Inflammatory macrophage (primary cell): Measurements from ENCODE around the gene CDH24.

Experiments
- DNase-seq, 2 donors: peaks; one replicate each; pipeline ENCODE4 v3.0.0-alpha.2; 2020 to 2022

CDH24 gene

GRCh38 chr14:23063601-23064000 is 6.3 kb upstream of the CDH24 start:
- no peak for DNase-seq

DNA sequence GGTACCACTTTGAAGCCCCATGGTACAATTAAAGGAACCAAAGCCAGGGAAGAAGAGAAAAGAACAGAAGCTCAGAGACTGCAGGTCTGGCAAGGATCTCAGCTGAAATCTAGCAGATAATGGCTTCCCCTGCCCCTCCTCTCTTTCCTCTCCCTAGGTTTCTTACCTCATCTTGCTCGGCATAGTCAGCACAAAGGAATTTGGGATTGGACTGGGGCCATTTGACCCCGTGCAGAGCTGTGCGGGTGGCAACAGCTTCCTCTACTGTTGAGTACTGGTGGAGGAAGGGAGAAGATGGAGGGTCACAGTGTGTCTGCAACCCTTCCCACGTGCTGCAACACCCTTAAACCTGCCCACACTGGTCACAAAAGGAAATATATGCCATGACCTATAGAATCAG is 4.7 kb upstream of the CDH24 start:
- peak; percentile 73 to 85 for DNase-seq

DNA sequence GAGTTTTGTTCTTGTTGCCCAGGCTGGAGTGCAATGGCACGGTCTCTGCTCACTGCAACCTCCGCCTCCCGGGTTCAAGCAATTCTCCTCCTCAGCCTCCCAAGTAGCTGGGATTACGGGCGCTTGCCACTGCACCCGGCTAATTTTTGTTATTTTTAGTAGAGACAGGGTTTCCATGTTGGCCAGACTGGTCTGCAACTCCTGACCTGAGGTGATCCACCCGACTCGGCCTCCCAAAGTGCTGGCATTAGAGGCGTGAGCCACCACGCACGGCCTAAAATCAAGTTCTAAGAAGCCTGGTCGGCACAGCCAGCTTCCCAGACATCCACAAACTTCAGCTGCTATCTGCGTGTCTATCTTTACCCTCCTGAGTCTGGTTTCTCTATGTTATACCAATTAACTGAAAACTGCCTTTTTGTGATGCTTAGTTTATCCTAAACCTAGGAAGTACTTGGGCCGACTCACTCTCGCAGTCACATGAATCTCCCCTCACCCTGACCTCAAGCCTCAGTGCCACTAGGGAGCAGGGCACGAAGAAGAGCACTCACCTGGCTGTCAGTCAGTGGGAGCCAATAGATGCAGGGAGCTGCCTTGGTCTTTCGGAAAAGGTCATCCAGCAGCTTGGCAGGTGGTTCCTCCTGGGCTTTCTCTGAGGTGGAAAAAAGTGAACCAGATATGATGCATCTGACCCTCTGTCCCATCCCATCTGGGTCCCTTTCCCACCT is 3.4 kb upstream of the CDH24 start:
- no peak for DNase-seq

GRCh38 chr14:23058654-23059504 is 1.6 kb upstream of the CDH24 start:
- no peak for DNase-seq

- peak; percentile 66 to 68 for DNase-seq
Observed at GRCh38 chr14:23057757-23058653, 685 bp upstream of the CDH24 start.

DNA sequence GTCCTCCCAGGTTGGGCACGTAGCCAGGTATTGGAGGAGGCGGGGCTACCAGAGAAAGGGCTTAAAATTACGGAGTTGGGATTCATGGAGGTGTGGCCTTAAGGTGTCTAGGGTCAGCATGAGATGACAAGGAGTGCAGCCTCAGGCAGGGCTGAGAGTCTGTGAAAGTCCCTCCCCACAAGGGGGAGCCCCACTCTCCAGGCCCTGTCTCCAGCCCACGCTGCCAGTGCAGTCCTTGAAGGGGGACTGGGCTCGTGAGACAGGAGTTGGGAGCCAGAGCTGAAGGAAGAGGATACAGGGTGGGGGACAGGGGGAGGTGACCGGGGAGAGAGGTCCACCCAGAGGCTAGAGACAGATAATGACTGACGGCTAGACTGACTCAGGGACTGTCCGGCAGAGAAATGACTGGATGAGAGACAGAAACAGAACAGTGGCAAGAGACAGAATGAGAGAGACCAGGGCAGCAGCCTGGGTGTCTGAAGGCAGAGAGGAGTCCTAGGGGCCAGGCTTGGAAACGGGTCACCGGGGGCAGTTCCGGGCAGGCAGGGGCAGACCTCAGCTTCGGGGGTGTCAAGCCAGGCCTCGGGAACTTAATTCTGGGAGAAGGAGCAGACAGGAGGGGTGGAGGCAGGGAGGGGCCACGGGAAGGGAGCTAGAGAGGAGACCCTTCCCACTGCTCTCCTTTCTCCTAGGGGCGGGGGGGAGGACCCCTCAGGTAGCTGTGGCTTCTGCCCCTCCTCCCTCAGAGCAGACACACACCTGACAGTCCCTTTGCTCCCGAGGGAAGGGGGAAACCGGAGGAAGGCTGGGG is 970 bp downstream of the CDH24 start:
- DNase-seq = peak; percentile 65 to 78

DNA sequence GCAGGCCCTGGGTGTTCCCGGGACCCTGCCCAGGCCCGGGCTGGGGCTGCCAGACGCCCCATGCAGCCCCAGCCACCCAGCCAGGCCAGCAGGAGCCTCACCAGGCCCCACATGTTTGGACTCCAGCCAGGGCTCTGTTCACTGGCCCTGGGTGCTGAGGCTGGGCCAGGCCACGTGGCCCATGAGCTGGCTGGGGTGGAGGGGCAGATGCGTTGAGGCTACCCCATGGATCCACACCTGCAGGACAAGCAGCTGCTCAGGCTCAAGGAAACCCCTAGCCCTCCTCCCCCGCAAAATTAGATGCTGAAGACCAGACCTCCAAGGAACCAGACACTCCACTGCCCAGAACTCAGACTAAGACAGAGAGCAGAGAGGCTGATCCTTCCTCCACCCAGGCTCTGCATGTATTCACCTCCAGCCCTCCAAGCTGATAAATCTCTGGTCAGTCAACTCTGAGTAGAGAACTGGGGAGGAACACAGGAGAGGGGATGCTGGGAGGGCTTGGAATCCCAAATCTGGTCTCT is 1.6 kb downstream of the CDH24 start:
- no peak for DNase-seq

- no peak for DNase-seq
Observed at GRCh38 chr14:23055147-23055550, 2.2 kb downstream of the CDH24 start.

- DNase-seq = peak in 1 of 2 donors; percentile 21
Observed at GRCh38 chr14:23054000-23054811, 3.1 kb downstream of the CDH24 start.

DNA sequence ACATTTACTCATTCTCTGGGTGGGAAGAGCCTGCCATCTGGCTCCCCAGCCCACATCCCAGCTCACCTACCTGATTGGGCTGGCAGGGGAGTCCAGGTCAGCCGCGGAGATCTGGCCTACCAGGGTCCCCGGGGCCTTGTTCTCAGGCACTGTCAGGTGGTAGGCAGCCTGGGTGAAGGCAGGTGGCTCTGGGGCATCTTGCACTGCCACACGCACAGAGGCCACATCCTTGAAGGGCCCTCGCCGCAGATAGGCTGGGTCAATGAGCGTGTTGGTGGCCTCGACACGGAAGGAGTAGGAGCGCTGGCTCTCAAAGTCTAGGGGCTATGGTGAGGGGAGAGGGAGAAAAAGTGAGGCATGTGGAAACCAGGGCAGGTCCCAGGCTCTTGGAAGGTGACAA is 3.9 kb downstream of the CDH24 start:
- no peak for DNase-seq

- no peak for DNase-seq
Observed at GRCh38 chr14:23052671-23053070, 4.6 kb downstream of the CDH24 start.

DNA sequence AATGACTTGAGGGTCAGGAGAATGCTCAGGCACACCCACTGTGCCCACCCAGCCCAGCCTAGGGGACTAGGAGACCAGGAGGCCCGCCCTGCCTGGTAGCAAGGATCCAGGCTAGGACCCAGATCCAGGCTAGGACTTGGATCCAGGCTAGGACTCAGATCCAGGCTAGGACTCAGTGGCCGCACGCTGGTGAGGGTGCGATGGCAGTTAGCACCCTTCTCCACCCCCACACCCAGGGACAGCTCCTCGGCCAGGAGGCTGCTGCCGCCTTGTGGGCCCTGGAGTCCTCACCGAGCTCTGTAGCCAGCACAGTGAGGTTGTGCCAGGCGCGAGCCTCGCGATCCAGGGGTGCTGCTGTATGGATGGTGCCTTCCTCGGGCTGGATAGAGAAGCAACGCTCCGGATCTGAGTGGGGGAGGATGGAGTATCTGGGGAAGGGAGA is 5.1 kb downstream of the CDH24 start:
- DNase-seq = no peak

GRCh38 chr14:23051141-23052057 is 5.9 kb downstream of the CDH24 start:
- DNase-seq = peak in 1 of 2 donors; percentile 59

DNA sequence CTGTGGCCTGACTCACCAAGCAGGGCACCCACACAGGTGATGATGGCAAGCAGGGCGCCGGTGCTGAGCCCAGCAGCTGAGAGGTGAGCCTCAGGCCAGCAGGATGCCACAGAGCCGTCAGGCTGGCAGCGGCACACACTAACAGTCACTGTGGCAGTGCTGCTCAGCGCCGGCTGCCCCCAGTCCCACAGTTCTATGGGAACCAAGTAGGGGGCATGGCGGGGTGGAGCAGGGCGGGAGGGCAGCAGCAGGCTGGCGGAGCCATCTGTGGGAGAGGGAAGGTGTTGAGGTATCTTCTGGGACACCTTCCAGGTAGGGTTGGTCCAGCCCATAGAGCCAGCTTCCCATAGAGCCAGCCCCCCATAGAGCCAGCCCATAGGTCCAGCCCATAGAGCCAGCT is 8.3 kb downstream of the CDH24 start:
- no peak for DNase-seq

- DNase-seq = no peak
Observed at GRCh38 chr14:23047751-23048693, 9.3 kb downstream of the CDH24 start.

DNA sequence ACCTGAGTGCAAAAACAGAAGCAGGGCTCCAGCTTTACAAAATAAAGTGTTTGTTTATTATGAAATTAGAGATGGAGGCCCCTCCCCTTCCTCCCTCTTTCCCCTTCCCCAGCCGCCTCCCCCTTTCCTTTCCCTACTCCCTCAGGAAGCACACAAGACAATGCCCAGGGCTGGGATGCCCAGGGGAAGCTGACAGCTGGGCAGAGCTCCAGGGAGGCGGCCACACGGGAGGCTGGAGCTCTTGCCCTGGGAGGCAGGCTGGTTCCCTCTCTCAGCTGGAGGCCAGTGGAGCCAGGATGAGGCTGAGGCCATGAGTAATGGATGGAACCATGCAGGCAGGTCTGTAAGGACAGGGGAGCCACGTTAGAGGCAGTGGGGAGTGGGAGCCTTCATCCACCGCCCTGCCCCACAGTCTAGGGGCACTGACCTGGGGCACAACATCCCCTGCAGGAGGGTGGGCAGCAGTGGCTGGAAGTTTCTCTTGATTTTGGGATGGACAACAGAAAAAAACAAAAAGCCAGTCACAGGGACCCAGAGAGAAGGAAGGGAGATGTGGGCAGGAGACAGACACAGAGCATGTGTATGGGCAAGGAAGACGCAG is 10.2 kb downstream of the CDH24 start:
- DNase-seq = no peak

DNA sequence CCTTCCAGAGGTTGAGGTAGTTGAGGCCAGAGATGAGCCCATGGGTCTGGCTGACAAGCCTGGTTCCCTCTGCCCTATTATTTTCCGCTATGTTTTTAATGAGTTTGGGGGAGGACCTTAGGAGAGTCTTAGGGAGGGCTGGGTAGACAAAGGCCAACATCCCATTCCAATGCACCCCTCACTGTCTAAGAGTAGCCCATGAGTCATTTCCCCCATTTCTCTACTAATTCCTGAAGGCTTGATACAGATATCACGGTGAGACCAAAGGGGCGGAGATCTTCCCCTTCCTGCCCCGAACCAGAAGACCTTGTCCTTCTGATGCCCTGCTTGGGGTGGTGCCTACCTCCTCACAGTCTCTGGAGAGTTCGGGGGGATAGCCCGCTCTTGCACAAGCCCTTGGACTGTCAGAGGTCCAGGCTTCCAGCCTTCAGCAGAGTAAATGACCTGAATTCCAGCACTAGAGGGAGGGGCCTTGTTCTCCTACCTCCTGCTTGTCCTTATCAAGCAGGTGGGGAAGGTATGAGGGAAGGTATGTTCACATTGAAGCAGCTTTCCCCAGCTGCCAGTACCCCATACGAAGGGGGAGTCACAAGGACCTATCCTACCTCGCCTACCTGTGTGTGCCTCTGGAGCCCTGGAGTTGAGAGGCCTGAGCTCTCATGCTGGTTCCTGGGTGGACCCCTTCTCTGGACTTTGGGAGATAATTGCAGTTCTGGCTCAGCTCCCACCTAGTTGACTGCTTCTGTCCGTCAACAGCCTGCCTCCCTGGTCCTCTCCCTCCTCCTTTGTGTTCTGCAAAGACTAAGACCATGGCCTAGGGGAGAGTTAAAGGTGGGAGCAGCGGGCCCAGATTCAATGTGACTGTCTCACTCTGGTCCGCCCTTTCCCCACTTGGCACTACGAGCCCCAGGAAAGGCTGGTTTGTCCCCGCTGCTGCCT is 11.6 kb downstream of the CDH24 start:
- no peak for DNase-seq
